ENCODE data around the gene INS. TPM values are rescaled to one million over a fixed set of nuclear protein-coding genes. Genes with fewer than 3 reads are reported as not detected.

Gene INS
- total and polyA plus RNA-seq, 2 of the 13 experiments (the other 11 are each of a cell fraction or from before 2014, with no cell fraction given): not detected

DNA sequence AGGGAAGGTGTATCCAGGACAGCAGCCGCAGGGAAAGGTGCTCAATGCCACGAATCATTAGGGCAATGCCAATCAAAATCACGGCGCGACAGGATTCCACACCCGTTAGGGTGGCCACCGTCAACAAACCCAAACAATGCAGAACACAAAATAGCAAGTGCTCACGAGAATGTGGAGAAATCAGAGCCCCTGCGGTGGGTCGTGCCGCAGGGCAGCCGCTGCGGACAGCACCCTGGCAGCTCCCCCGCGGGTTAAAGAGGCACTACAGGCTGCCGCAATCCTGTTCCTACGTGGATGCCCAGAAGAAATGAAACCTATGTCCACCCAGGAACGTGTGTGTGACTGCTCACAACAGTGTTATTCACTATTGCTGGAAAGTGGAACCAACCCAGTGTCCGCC lies 27.7 kb upstream of the INS start:
- ATAC-seq: no peak
- ChIA-PET POLR2A (no interaction called here), CTCF (ENCODE audit: low intra/inter-chr PET ratio, low total read pairs) (no interaction called here)
- TF ChIP-seq NAIF1 (CRISPR knock-in tag; IDR thresholded peaks at IDR 0.05; ENCODE audit: borderline replicate concordance) (no peak), NCOA2 (CRISPR knock-in tag; IDR thresholded peaks at IDR 0.05) (no peak)
- H3K4me3 ChIP-seq (replicated peaks in 1 of 3; ENCODE audit: insufficient read depth in 1 of 3, low read depth in 2 of 3, low read length in 3 of 3): no peak overlapping the region
- WGBS (ENCODE audit: low lambda C conversion rate): 70% methylated on average over 14 of the region's 19 CpGs
- no peaks in the 10 kb centered on the region for H4K20me1 ChIP-seq (ENCODE audit: insufficient read depth, low read length)
- in situ Hi-C loops (cut with HindIII; ENCODE audit: extremely low pct_ligation_motif_present, low pct_unique_long_range_greater_than_20kb): no loop called here
- intact Hi-C loops (cut with micrococcal nuclease; ENCODE audit: unreplicated experiment): no loop called here
- H3K79me2 ChIP-seq (ENCODE audit: insufficient read depth, low read length): no peaks in the 10 kb centered on the region
- no peaks in the 10 kb centered on the region for H3K9me3 ChIP-seq (ENCODE audit: low read length)
- H2AFZ ChIP-seq (ENCODE audit: low read length): no peak overlapping the region
- no TSS peak for BruUV-seq (replicated peaks)
- H3K36me3 ChIP-seq (replicated peaks in 1 of 2; ENCODE audit: control insufficient read depth in 1 of 2, insufficient read depth in 2 of 2, low read length in 2 of 2): no peaks in the 10 kb centered on the region
- peaks cover 10% of the 10 kb centered on the region for H3K4me1 ChIP-seq (ENCODE audit: insufficient read depth, low read length)
- FAIRE-seq: no peak
- no peak overlapping the region for H3K9ac ChIP-seq (ENCODE audit: insufficient read depth, low read depth, low read length)
- H3K4me2 ChIP-seq (ENCODE audit: low read depth, low read length): no peak overlapping the region
- H3K27ac ChIP-seq (ENCODE audit: extremely low read length, insufficient read depth, low read length): no peak overlapping the region
- DNase-seq (ENCODE audit: low spot score): no peak
- H3K27me3 ChIP-seq (ENCODE audit: control insufficient read depth in 1 of 2, insufficient read depth in 2 of 2, low read length in 2 of 2): peaks cover 10 to 74% of the 10 kb centered on the region in 2 experiments

- H3K36me3 ChIP-seq (replicated peaks in 1 of 2; ENCODE audit: control insufficient read depth in 1 of 2, insufficient read depth in 2 of 2, low read length in 2 of 2): no peaks in the 10 kb centered on the region
- no peaks in the 10 kb centered on the region for H3K79me2 ChIP-seq (ENCODE audit: insufficient read depth, low read length)
- no peaks in the 10 kb centered on the region for H3K9me3 ChIP-seq (ENCODE audit: low read length)
- ChIA-PET CTCF (ENCODE audit: low intra/inter-chr PET ratio, low total read pairs) (interaction anchor here (1.1 to 2.3 kb wide), 4 partner anchors 8 to 234 kb away, joined by 3 to 28 read pairs (median 5); no protein-coding TSS in a partner anchor), POLR2A (no interaction called here)
- no peak for DNase-seq (ENCODE audit: low spot score)
- H4K20me1 ChIP-seq (ENCODE audit: insufficient read depth, low read length): no peaks in the 10 kb centered on the region
- H3K9ac ChIP-seq (ENCODE audit: insufficient read depth, low read depth, low read length): no peak overlapping the region
- 72% methylated on average over 7 of the region's 7 CpGs for WGBS (ENCODE audit: low lambda C conversion rate)
- ATAC-seq: no peak
- intact Hi-C loops (cut with micrococcal nuclease; ENCODE audit: unreplicated experiment) (no loop called here), in situ Hi-C loops (cut with HindIII; ENCODE audit: extremely low pct_ligation_motif_present, low pct_unique_long_range_greater_than_20kb) (no loop called here)
- peaks cover 5 to 71% of the 10 kb centered on the region in 2 experiments for H3K27me3 ChIP-seq (ENCODE audit: control insufficient read depth in 1 of 2, insufficient read depth in 2 of 2, low read length in 2 of 2)
- no peak overlapping the region for H3K27ac ChIP-seq (ENCODE audit: extremely low read length, insufficient read depth, low read length)
- H3K4me2 ChIP-seq (ENCODE audit: low read depth, low read length): no peak overlapping the region
- no peak overlapping the region for H3K4me3 ChIP-seq (replicated peaks in 1 of 3; ENCODE audit: insufficient read depth in 1 of 3, low read depth in 2 of 3, low read length in 3 of 3)
- H3K4me1 ChIP-seq (ENCODE audit: insufficient read depth, low read length): no peaks in the 10 kb centered on the region
- peak; percentile 8 for FAIRE-seq
- no peak overlapping the region for H2AFZ ChIP-seq (ENCODE audit: low read length)
- no TSS peak for BruUV-seq (replicated peaks)
- TF ChIP-seq CBX1 (IDR thresholded peaks at IDR 0.05; ENCODE audit: low read depth) (no peak), JUNB (CRISPR knock-in tag; IDR thresholded peaks at IDR 0.05; ENCODE audit: borderline replicate concordance) (peak; percentile 50; the same call in 1 of the 2 replicates), ZNF850 (CRISPR knock-in tag; conservative IDR thresholded peaks at IDR 0.05) (no peak), EHMT2 (IDR thresholded peaks at IDR 0.05; ENCODE audit: borderline replicate concordance, low read depth, low read length) (no peak), PREB (CRISPR knock-in tag; IDR thresholded peaks at IDR 0.05) (no peak), ZNF646 (CRISPR knock-in tag; IDR thresholded peaks at IDR 0.05) (peak; percentile 94; the same call in 1 of the 2 replicates)
- TF ChIP-seq, protein P1, sequence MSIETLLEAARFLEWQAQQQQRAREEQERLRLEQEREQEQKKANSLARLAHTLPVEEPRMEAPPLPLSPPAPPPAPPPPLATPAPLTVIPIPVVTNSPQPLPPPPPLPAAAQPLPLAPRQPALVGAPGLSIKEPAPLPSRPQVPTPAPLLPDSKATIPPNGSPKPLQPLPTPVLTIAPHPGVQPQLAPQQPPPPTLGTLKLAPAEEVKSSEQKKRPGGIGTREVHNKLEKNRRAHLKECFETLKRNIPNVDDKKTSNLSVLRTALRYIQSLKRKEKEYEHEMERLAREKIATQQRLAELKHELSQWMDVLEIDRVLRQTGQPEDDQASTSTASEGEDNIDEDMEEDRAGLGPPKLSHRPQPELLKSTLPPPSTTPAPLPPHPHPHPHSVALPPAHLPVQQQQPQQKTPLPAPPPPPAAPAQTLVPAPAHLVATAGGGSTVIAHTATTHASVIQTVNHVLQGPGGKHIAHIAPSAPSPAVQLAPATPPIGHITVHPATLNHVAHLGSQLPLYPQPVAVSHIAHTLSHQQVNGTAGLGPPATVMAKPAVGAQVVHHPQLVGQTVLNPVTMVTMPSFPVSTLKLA (IDR thresholded peaks at IDR 0.05): peak; percentile 13; the same call in 1 of the 2 replicates
These were observed 26.3 kb upstream of the INS start for GRCh38 chr11:2187280-2187707.

Data from HepG2 (cell line).